GM12878 (cell line): ENCODE data around the gene POLA2. TPM values are rescaled to one million over a fixed set of nuclear protein-coding genes. Genes with fewer than 3 reads are reported as not detected.

Experiments
- EP300 ChIP-seq, 2 experiments: fragments of 150-350 bp in 1 of 2; IDR thresholded peaks; 2 replicates each; pipeline ENCODE4 v1.6.1; 2011 to 2012; ENCODE audit warnings: low read depth in 2 of 2, low read length in 2 of 2, borderline replicate concordance in 1 of 2, improper control_type of control experiment in 1 of 2, inconsistent platforms in 1 of 2; ENCODE audit not compliant: control insufficient read depth in 1 of 2
- ETV6 ChIP-seq, 2 experiments: fragments of 450-650 bp in 1 of 2; IDR thresholded peaks in 1 of 2; conservative IDR thresholded peaks in 1 of 2; 2 replicates each; pipeline ENCODE4 v1.6.1; 2014; ENCODE audit warnings: antibody characterized with exemption in 1 of 2, borderline replicate concordance in 1 of 2, low read depth in 1 of 2, mild to moderate bottlenecking in 1 of 2, moderate library complexity in 1 of 2
- KAT2A ChIP-seq: conservative IDR thresholded peaks from 2 replicates; pipeline ENCODE4 v1.6.1; 2011; ENCODE audit warnings: low read depth, low read length; ENCODE audit not compliant: control insufficient read depth
- MTA3 ChIP-seq: IDR thresholded peaks from 2 replicates; pipeline ENCODE4 v1.6.1; 2012; ENCODE audit warnings: low read length, inconsistent platforms, borderline replicate concordance
- NBN ChIP-seq: fragments of 450-650 bp; IDR thresholded peaks from 2 replicates; pipeline ENCODE4 v1.6.1; 2016
- SIX5 ChIP-seq: IDR thresholded peaks from 2 replicates; pipeline ENCODE4 v1.6.1; 2011; ENCODE audit warnings: mild to moderate bottlenecking, low read depth, low read length, moderate library complexity; ENCODE audit not compliant: severe bottlenecking
- SPI1 ChIP-seq: IDR thresholded peaks from 2 replicates; pipeline ENCODE4 v1.6.1; 2011; ENCODE audit warnings: low read depth, mild to moderate bottlenecking, low read length, moderate library complexity, borderline replicate concordance; ENCODE audit not compliant: insufficient read depth
- polyA plus RNA-seq, 11 experiments: library from polyadenylated mRNA; depleted of rRNA in 4 of 11; unstranded in 6 of 11; stranded (reverse) in 5 of 11; fragments of >200 nt; fragmentation: Nextera tagmentation in 4 of 11; fragmentation: Illumina TruSeq in 1 of 11; extraction: Ambion mirVana in 4 of 11; extraction: Trizol in 1 of 11; gene quantifications; 1 replicate in 1 of 11; 2 replicates in 10 of 11; pipeline versions ENCODE4 v1.2.1 to v1.2.3, GENCODE V29; 2011 to 2016; ENCODE audit warnings: inconsistent platforms in 2 of 11, missing spikeins in 2 of 11, low read depth in 1 of 11
- total RNA-seq, 4 experiments: library from RNA; depleted of rRNA in 3 of 4; stranded (reverse); fragments of >200 nt in 3 of 4; fragmentation: Illumina TruSeq in 1 of 4; extraction: Trizol in 1 of 4; gene quantifications; 2 replicates each; pipeline versions ENCODE4 v1.2.1 to v1.2.3, GENCODE V29; 2013 to 2021
- TF ChIP-seq, protein P1 (sequence below): IDR thresholded peaks from 2 replicates; pipeline ENCODE4 v1.6.1; 2011; ENCODE audit warnings: borderline replicate concordance, low read depth, mild to moderate bottlenecking, moderate library complexity, low read length; ENCODE audit not compliant: insufficient read depth, poor library complexity, severe bottlenecking
- TF ChIP-seq, protein P2 (sequence below): fragments of 450-650 bp; IDR thresholded peaks from 2 replicates; pipeline ENCODE4 v1.6.1; 2017; ENCODE audit warnings: mild to moderate bottlenecking, moderate library complexity

The POLA2 gene
- total and polyA plus RNA-seq, 10 of the 15 experiments (the other 5 are each of a cell fraction or from before 2014, with no cell fraction given): 4.2 to 121 (median 56.2) TPM

DNA sequence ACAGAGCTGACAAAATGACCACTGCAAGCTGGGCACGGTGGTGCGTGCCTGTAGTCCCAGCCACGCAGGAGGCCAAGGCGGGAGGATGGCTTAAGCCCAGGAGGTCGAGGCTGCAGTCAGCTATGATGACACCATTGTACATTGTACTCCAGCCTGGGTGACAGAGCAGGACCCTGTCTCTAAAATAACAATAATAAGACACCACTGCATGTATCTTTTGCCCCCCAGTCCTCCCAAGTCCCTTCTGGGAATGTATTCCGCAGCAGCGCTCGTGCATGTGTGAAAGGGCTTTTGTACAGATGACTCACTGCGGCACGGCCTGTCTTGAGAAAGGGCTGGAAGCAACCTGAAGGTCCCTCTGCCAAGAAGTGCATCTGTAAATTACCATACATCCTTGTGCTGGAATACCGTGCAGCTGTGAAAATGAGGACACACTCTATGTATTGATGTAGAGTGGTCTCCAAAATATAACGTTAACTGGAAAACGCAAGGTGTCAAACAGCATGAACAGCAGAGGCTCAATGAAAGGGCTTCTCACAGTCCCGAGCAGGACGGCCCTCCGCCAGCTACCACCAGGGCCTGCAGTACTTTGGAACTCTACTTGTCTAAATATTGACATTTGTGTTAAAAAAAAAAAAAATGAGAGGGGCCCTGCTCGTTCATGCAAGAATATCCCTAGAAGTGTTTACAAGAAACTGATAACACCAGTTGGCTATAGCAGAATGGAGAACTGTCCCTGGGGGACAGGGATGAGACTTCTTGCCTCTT, 43.9 kb downstream of the POLA2 start (continued):
- TF ChIP-seq, protein P1, sequence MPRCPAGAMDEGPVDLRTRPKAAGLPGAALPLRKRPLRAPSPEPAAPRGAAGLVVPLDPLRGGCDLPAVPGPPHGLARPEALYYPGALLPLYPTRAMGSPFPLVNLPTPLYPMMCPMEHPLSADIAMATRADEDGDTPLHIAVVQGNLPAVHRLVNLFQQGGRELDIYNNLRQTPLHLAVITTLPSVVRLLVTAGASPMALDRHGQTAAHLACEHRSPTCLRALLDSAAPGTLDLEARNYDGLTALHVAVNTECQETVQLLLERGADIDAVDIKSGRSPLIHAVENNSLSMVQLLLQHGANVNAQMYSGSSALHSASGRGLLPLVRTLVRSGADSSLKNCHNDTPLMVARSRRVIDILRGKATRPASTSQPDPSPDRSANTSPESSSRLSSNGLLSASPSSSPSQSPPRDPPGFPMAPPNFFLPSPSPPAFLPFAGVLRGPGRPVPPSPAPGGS: no peak
- TF ChIP-seq ETV6 (conservative IDR thresholded peaks at IDR 0.05 in 1 of 2, IDR thresholded peaks at IDR 0.05 in 1 of 2; ENCODE audit: borderline replicate concordance in 1 of 2, low read depth in 1 of 2): no peak
- no peak for TF ChIP-seq EP300 (IDR thresholded peaks at IDR 0.05; ENCODE audit: borderline replicate concordance in 1 of 2, control insufficient read depth in 1 of 2, low read depth in 2 of 2, low read length in 2 of 2)
- TF ChIP-seq MTA3: no peak
- TF ChIP-seq, protein P2, sequence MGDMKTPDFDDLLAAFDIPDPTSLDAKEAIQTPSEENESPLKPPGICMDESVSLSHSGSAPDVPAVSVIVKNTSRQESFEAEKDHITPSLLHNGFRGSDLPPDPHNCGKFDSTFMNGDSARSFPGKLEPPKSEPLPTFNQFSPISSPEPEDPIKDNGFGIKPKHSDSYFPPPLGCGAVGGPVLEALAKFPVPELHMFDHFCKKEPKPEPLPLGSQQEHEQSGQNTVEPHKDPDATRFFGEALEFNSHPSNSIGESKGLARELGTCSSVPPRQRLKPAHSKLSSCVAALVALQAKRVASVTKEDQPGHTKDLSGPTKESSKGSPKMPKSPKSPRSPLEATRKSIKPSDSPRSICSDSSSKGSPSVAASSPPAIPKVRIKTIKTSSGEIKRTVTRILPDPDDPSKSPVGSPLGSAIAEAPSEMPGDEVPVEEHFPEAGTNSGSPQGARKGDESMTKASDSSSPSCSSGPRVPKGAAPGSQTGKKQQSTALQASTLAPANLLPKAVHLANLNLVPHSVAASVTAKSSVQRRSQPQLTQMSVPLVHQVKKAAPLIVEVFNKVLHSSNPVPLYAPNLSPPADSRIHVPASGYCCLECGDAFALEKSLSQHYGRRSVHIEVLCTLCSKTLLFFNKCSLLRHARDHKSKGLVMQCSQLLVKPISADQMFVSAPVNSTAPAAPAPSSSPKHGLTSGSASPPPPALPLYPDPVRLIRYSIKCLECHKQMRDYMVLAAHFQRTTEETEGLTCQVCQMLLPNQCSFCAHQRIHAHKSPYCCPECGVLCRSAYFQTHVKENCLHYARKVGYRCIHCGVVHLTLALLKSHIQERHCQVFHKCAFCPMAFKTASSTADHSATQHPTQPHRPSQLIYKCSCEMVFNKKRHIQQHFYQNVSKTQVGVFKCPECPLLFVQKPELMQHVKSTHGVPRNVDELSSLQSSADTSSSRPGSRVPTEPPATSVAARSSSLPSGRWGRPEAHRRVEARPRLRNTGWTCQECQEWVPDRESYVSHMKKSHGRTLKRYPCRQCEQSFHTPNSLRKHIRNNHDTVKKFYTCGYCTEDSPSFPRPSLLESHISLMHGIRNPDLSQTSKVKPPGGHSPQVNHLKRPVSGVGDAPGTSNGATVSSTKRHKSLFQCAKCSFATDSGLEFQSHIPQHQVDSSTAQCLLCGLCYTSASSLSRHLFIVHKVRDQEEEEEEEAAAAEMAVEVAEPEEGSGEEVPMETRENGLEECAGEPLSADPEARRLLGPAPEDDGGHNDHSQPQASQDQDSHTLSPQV: no peak
- no peak for TF ChIP-seq SPI1
- TF ChIP-seq SIX5: no peak
- TF ChIP-seq KAT2A: no peak
- no peak for TF ChIP-seq NBN
